BJ (cell line): ENCODE data around the gene TCFL5. TPM values are rescaled to one million over a fixed set of nuclear protein-coding genes. Genes with fewer than 3 reads are reported as not detected.

ENCODE experiments used
- CTCF ChIA-PET: fragments of 350-600 bp; formaldehyde crosslinking; extraction: SDS; loops from one replicate; lab custom pipeline; 2021; ENCODE audit warnings: antibody characterized with exemption, inconsistent platforms; lab: Yijun Ruan, JAX
- POLR2A ChIA-PET: fragments of 300-600 bp; sonication (Branson Sonifier 250); formaldehyde crosslinking; extraction: SDS; loops from one replicate; lab custom pipeline; 2021; ENCODE audit warnings: antibody characterized with exemption; lab: Charles Lee
- DNase-seq: peaks from one replicate; pipeline ENCODE4 v3.0.0-alpha.2; 2011; ENCODE audit warnings: low read depth
- H3K27me3 ChIP-seq: 2 replicates; pipeline ENCODE4 v1.6.0; 2011; ENCODE audit warnings: low read length; ENCODE audit not compliant: control insufficient read depth, insufficient read depth
- H3K36me3 ChIP-seq: 2 replicates; pipeline ENCODE4 v1.5.1; 2011; ENCODE audit warnings: low read length; ENCODE audit not compliant: control insufficient read depth, insufficient read depth
- H3K4me3 ChIP-seq: 2 replicates; pipeline ENCODE4 v1.5.1; 2011; ENCODE audit warnings: low read depth, mild to moderate bottlenecking, control low read depth, low read length
- CTCF ChIP-seq: IDR thresholded peaks from 2 replicates; pipeline ENCODE4 v1.5.1; 2011; ENCODE audit warnings: low read depth, mild to moderate bottlenecking, control low read depth, inconsistent platforms, low read length, moderate library complexity; ENCODE audit not compliant: insufficient read depth
- polyA plus RNA-seq: library from polyadenylated mRNA; depleted of rRNA; stranded (reverse); fragments of >200 nt; gene quantifications from 2 replicates; pipeline ENCODE4 v1.2.3, GENCODE V29; 2011

TCFL5 gene
- polyA plus RNA-seq, 1 experiment = 8.5 TPM

GRCh38 chr20:62815066-62815991, 46.3 kb downstream of the TCFL5 start:
- TF ChIP-seq CTCF = no peak
- ChIA-PET CTCF (interaction anchor here (0.6 to 2.1 kb wide), 6 partner anchors 9 to 24 kb away, joined by 3 to 8 read pairs (median 4); partner anchors contain the start of genes MRGBP and OGFR), POLR2A (interaction anchor here (0.6 kb wide), 1 partner anchor 21 kb away, joined by 6 read pairs; no protein-coding TSS in a partner anchor)
- Histone ChIP-seq H3K4me3 (no peak overlapping the region), H3K27me3 (peaks cover 9% of the 10 kb centered on the region), H3K36me3 (peaks cover 23% of the 10 kb centered on the region)
- DNase-seq = no peak

- POLR2A ChIA-PET = no interaction called here
- Histone ChIP-seq H3K27me3 (peaks cover 9% of the 10 kb centered on the region), H3K4me3 (no peak overlapping the region), H3K36me3 (peaks cover 29% of the 10 kb centered on the region)
- no peak for TF ChIP-seq CTCF
- DNase-seq = no peak
- CTCF ChIA-PET = interaction anchor here (2.1 kb wide), 2 partner anchors 11 to 23 kb away, joined by 7 to 8 read pairs; no protein-coding TSS in a partner anchor
These were observed 46.9 kb downstream of the TCFL5 start for GRCh38 chr20:62814709-62815065.

GRCh38 chr20:62814060-62814708, 47.4 kb downstream of the TCFL5 start:
- CTCF ChIA-PET = interaction anchor here (2.1 kb wide), 2 partner anchors 11 to 23 kb away, joined by 7 to 8 read pairs; no protein-coding TSS in a partner anchor
- H3K36me3 ChIP-seq = peaks cover 33% of the 10 kb centered on the region
- DNase-seq = no peak
- H3K27me3 ChIP-seq = peaks cover 9% of the 10 kb centered on the region
- TF ChIP-seq CTCF = no peak
- POLR2A ChIA-PET = no interaction called here
- H3K4me3 ChIP-seq = no peak overlapping the region

- DNase-seq = no peak
- CTCF ChIA-PET = no interaction called here
- no peak overlapping the region for H3K4me3 ChIP-seq
- peaks cover 9% of the 10 kb centered on the region for H3K27me3 ChIP-seq
- no peak for TF ChIP-seq CTCF
- peaks cover 35% of the 10 kb centered on the region for H3K36me3 ChIP-seq
- POLR2A ChIA-PET = no interaction called here
These were observed 48.0 kb downstream of the TCFL5 start for GRCh38 chr20:62813588-62813987.

- CTCF ChIA-PET = no interaction called here
- H3K4me3 ChIP-seq = no peak overlapping the region
- POLR2A ChIA-PET = no interaction called here
- H3K27me3 ChIP-seq = peaks cover 9% of the 10 kb centered on the region
- no peak for DNase-seq
- peaks cover 40% of the 10 kb centered on the region for H3K36me3 ChIP-seq
- no peak for TF ChIP-seq CTCF
These were observed 48.8 kb downstream of the TCFL5 start for GRCh38 chr20:62812907-62813200.
